TTC549 (cell line): ENCODE data around the gene ERI3.

Experiments used
- FAIRE-seq: peaks from 2 replicates; lab custom pipeline; 2012; peaks lifted over from hg19 to GRCh38; lab: Jason Lieb, UNC

The ERI3 gene

GRCh38 chr1:44354840-44355581, at the start of gene ERI3:
Gene ERI3, minus strand, starts transcription at chr1:44355257. Its CDS starts 231 bp downstream, at chr1:44355026.
- peak; percentile 84 for FAIRE-seq

- FAIRE-seq, result no peak
These were observed 46.5 kb upstream of the ERI3 start for GRCh38 chr1:44401256-44402228.

- FAIRE-seq, result no peak
These were observed 35.2 kb upstream of the ERI3 start for GRCh38 chr1:44390277-44390676.

GRCh38 chr1:44389437-44389836, 34.4 kb upstream of the ERI3 start:
- FAIRE-seq, result no peak

- FAIRE-seq, result no peak
These were observed 33.5 kb upstream of the ERI3 start for GRCh38 chr1:44388551-44388950.

- no peak for FAIRE-seq
These were observed 25.7 kb upstream of the ERI3 start for GRCh38 chr1:44380666-44381177.

- FAIRE-seq, result no peak
These were observed 23.1 kb upstream of the ERI3 start for GRCh38 chr1:44377925-44378784.

GRCh38 chr1:44375547-44375946, 20.5 kb upstream of the ERI3 start:
- no peak for FAIRE-seq

GRCh38 chr1:44371206-44371605, 16.1 kb upstream of the ERI3 start:
- no peak for FAIRE-seq

- FAIRE-seq, result no peak
These were observed 13.6 kb upstream of the ERI3 start for GRCh38 chr1:44368471-44369151.

GRCh38 chr1:44367944-44368343, 12.9 kb upstream of the ERI3 start:
- no peak for FAIRE-seq

- no peak for FAIRE-seq
These were observed 11.4 kb upstream of the ERI3 start for GRCh38 chr1:44366371-44366975.

GRCh38 chr1:44361478-44361877, 6.4 kb upstream of the ERI3 start:
- no peak for FAIRE-seq

GRCh38 chr1:44359234-44359935, 4.3 kb upstream of the ERI3 start:
- no peak for FAIRE-seq

- no peak for FAIRE-seq
These were observed 2.7 kb upstream of the ERI3 start for GRCh38 chr1:44357710-44358109.

GRCh38 chr1:44355582-44356305, 687 bp upstream of the ERI3 start:
- no peak for FAIRE-seq

GRCh38 chr1:44354268-44354839, 703 bp downstream of the ERI3 start:
- FAIRE-seq, result no peak

- FAIRE-seq, result no peak
These were observed 1.5 kb downstream of the ERI3 start for GRCh38 chr1:44353604-44354003.

GRCh38 chr1:44351289-44351688, 3.8 kb downstream of the ERI3 start:
- FAIRE-seq, result no peak
